GM18505 (cell line): ENCODE results near the gene APOL1.
"Not testable (repeated sequence)": the region's sequence is repeated elsewhere in the genome, so short reads cannot be mapped to it uniquely, and the experiment has no call there.

Experiments used
- ATAC-seq: cut with Tn5 transposase; IDR thresholded peaks from one replicate; pipeline ENCODE4 v1.9.1; 2021; ENCODE audit not compliant: unreplicated experiment
- POLR2A ChIP-seq: IDR thresholded peaks from 4 replicates; pipeline ENCODE4 v1.6.1; 2011; ENCODE audit warnings: borderline replicate concordance; ENCODE audit not compliant: insufficient read depth, insufficient read length; ENCODE audit errors: extremely low read depth

APOL1 gene

DNA sequence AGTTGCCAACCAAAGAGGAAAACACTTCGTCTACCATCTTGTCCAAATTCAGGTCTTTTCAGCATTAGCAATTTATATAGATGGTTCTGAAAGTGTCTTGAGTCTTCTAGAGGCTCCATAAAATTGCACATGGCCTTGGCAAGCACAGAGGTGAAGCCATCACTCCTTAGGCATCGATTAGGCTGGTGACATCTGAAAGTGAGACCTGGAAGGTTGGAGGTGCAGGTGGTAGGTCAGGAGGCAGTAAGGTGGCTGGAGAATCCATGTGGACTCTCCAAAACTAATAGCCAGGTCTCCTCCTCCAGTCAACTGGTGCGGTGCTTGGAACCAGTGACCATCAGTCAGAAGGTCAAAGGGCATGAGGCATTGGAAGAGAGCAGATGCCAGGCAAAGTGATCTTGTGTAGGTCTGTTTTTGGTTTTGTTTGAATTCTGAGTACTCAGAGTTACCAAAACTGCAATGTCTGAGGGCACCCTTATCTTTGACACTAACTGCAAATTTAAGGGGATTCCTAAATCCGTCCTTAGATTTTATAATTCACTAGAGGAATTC is 7.1 kb upstream of the APOL1 start:
- ATAC-seq = no peak
- no peak for TF ChIP-seq POLR2A

DNA sequence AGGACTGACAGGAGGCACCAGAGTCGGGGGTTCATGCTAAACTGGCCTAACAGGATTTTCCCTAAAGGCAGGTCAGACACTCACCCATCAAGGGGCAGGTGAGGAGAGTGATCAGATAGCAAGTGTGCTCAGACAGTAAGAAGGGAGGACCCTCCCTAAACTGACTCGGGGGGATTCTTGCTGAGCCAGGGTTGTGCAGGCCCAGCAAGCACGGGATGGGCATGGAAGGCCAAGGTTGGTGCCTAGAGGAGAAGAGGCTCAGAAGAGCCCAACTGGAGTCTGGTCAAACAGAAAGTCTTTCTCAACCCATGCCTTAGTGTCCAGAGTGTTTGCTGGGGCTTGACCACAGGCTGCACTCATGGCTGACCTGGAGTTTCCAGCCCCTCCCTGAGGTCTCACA is 6.2 kb upstream of the APOL1 start:
- ATAC-seq = no peak

DNA sequence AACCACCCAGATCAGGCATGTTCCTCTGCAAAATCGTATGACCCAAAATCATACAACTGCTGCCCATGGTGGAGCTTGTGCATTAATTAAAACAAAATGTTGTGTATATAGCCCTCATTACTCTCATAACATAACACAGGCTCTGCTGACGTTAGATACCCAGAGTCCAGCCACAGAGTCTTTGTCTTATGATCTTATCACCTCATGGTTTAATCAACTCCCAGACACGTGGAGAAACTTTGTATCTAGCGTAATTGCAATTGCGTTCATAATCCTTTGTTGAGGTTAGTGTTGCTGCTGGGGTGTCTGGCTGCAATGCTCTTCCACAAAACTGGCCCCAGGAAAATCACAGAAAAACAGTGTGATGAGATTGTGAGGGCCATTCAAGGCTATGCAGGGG is 5.0 kb upstream of the APOL1 start:
- no peak for ATAC-seq
- no peak for TF ChIP-seq POLR2A

More for the DNA sequence above, 6.2 kb upstream of the APOL1 start:
- no peak for TF ChIP-seq POLR2A

DNA sequence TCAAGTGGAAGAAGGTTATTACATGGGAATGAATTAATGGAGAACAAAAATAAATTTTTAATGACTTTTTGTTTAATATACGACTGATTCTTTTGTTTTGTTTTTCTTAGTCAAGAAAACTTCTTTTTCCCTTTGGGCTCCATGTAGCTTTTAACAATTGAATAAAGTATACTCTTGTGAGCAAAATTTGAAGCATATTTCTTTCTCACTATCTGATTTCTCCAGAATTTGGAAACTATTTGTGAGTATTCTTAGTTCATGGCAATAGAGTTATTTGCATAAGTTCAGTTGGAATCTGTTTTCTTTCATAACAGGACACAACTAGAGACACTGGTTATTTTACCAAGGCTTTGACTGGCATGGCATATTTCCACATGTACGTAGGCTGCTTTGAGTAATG is 3.8 kb upstream of the APOL1 start:
- no peak for TF ChIP-seq POLR2A
- ATAC-seq = no peak

DNA sequence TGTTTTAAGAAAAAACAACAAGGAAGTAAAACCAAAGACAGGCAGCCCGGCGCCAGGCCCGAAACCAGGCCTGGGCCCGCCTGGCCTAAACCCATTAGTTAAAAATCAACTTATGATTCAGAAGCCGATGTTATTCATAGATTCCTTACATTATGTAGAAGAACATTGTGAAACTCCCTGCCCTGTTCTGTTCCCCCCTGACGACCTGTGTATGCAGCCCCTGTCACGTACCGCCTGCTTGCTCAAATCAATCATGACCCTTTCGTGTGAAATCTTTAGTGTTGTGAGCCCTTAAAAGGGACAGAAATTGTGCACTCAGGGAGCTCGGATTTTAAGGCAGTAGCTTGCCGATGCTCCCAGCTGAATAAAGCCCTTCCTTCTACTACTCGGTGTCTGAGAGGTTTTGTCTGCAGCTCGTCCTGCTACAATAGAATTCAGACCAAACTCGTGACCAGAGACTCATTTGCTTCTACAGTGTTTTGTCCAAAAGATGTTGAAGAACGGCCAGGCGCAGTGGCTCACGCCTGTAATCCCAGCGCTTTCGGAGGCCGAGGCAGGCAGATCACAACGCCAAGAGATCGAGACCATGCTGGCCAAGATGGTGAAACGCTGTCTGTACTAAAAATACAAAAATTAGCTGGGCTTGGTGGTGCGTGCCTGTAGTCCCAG is 2.5 kb upstream of the APOL1 start:
- not testable (repeated sequence) for ATAC-seq

DNA sequence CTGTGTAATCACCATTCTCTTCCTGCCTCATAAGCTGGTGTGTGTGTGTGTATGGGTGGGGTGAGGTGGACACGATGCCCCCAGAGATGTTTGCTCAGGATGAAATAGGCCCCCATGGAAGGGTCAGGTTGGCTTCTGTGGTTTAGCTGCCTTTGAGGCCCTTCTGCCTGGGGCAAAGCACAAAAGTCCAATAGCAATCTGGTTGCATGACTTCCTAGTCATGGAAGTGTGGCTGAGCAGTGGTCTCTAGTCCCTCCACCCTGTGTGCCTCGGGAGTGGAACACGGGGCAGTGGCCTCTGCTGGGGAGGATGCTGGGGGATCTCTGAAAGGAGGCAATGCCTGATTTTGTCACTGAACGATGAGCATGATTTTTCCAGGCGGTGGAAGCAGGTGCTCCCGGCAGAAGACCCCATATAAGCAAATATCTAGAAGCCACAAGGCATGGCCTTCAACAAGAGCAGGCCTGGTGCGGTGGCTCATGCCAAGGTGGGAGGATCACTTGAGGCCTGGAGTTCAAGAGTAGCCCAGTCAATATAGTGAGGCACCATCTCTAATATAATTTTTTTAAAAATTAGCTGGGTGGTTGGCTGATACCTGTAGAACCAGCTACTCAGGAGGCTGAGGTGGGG is 839 bp upstream of the APOL1 start:
- ATAC-seq = not testable (repeated sequence)

DNA sequence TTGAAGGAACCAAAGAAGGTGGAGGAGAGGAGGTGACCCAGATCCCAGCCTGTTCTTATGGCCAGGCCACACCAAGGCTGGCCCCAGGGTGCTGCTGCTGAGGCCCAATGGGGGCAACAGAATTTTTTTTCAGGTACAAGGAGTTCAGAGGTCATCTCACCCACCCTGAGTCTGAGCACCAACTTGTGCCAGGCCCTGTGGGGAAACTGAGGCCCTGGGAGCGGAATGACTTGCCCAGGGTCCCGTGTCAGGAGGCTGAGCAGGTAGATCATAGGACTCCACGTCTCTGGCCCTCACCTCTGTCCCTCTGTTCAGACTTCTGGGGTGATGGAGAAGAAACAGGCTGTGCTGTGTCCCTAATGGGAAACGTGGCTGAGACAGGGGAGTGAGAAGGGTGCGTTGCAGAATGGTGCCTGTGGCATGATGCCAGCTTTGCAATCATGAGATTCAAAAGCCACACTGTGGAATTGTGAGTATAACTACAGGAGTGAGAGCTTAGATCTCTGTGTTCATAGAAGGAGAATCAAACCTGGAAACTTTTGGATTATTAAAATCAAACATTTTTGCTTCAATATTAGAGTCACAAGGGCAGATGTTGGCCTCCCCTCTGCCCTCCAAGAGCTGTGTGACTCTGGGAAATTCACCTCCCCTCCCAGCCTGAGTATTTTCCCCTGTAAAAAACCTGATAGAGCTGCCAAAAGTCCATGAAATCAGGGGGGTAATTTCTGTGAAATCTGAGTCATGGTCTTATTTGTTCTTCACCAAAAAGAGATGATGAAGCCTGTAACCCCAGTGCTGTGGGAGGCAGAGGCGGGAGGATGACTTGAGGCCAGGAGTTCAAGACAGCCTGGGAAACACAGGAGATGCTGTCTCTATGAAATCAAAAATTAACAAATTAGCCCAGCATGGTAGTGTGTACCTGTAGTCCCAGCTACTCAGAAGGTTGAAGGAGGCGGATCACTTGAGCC is 874 bp downstream of the APOL1 start:
- ATAC-seq = no peak
- TF ChIP-seq POLR2A = no peak

DNA sequence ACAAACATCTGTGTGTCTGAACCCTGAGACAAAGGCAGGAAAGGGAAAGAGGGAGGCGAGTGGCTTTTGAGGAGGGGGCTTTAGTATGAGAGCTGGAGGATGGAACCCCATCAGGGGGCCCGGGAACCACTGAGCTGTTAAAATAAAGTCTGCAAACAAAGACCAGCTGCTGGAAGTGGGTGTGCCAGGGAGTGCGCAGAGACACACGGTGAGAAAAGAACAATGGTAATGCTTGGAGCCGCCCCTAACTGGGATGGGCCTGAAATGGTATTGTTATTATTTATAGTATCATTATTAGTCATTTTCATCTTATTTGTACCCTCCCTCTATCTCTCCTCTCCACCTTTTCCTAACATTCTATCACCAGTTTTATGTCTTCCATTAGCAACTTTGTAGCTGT is 2.6 kb downstream of the APOL1 start:
- not testable (repeated sequence) for ATAC-seq

DNA sequence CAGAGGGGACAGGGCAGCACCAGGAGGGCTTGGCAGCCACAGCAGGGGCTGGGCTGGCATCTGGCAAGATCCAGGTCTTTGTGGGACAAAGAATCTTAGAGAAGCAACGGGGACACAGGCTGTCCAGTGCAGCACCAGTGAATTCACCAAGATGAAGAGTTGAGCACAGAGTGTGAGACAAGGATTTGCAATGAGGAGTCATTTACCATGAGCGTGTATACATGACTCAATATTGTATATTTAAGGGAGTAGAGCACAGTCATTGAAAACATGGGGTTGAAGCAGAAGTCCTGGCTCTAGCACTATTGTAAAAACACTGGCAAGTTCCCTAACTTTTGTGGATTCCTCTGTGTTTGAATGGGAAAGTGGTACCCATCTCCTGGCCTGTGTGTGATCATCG is 3.5 kb downstream of the APOL1 start:
- ATAC-seq = no peak
- TF ChIP-seq POLR2A = no peak

DNA sequence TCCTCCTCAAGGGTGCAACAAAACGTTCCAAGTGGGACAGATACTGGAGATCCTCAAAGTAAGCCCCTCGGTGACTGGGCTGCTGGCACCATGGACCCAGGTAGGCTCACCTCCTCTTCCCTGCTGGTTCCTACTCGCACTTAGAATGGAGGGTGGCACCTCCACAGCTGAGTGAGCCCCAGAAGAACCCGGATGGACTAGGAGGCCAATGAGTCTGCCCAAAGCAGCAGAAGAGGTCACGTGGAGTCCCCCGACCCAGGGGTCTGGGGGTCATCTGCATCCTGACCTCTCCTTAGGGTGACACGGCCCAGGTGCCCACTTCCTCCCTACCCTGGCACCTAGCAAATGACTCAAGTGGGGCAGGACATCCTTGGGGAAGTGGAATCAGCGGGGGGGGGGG is 4.4 kb downstream of the APOL1 start:
- no peak for TF ChIP-seq POLR2A
- no peak for ATAC-seq

DNA sequence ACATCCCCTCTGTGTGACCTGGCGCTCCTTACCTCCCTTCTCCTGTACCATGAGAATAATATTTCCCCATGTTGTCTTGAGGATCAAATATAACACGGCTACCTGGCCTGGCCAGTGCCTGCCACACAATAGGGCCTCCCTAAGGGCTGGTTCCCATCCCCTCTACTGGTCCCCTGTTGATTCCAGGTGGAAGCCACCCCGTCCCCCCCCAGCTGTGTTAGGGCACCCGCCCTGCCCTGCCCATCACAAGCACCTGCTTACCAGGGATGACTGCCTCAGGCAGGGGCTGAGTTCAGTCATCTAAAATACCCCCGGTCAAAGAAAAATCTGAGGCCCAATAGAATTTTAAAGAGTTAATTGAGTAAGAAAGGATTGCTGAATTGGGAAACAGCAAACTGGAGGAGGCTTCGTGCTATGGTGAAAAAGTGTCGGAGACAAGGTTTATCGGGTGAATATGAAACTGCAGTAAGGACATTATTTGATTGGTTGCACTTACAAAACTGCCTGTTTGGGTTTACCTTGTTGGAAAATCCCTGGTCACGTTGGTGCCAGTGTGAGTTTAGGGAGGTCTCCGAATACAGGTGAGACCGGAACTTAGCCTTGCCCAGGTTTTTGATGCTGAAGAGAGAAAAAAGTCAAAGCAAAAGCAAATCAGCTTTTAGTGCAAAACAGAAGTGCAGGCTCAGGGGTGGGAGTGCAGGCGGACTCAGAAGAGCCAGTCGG is 5.2 kb downstream of the APOL1 start:
- no peak for TF ChIP-seq POLR2A
- no peak for ATAC-seq

DNA sequence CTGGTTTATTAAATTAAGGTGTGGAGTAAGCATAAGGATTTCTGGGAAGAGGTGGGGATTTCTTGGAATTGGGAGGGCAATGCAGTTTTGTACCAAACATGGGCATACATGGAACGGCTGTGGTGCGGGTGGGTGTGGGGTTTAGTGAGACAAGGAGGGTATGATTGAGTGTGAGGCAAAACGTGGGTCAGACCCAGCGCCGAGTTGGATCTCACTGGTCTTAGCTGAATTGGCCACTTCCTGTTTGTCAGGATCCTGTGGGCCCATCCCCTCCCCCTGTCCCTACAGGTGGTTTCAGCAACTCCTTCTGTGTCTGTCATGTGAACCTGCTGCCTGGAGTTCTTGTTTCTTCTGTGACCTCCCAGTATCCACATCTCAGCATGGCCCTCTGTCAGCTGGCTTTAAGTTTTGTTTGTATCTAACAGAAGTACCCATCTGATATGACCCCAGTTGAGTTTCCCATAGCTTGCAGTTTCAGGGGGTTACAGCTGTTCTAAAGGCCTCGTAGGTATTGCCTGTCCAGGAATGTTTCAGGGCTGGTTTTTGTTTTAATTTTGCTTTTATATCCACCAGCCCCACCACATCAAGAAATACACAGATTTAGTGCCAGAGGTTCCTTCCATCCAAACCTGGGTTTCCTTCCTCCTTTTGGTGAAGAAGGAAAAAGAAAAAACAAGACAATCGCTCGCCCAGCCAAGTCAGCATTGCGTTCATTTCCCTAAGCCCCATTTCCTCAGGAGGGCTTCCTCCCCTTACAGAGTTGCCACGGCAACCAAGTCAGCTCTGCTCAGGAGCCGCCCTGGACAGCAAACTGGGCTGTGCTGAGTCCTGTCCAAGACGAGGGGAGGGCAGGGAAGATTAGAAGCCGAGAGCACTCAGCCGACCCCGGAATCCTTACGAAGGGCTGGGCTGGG is 6.0 kb downstream of the APOL1 start:
- ATAC-seq = no peak
- TF ChIP-seq POLR2A = no peak
